Kidney epithelial cell (primary cell): ENCODE measurements around the gene SCN7A. TPM values are rescaled to one million over a fixed set of nuclear protein-coding genes. Genes with fewer than 3 reads are reported as not detected.

ENCODE experiments used
- DNase-seq: peaks from one replicate; pipeline ENCODE4 v3.0.0-alpha.2; 2010; ENCODE audit warnings: low read depth
- H3K27me3 ChIP-seq: 2 replicates; pipeline ENCODE4 v1.6.0; 2011; ENCODE audit warnings: low read length; ENCODE audit not compliant: control insufficient read depth, insufficient read depth
- H3K36me3 ChIP-seq: 2 replicates; pipeline ENCODE4 v1.5.1; 2011; ENCODE audit warnings: low read length; ENCODE audit not compliant: control insufficient read depth, insufficient read depth
- H3K4me3 ChIP-seq: 2 replicates; pipeline ENCODE4 v1.5.1; 2011; ENCODE audit warnings: low read depth, mild to moderate bottlenecking, control low read depth, low read length
- CTCF ChIP-seq: IDR thresholded peaks from 2 replicates; pipeline ENCODE4 v1.5.1; 2011; ENCODE audit warnings: mild to moderate bottlenecking, moderate library complexity, low read length, control low read depth, inconsistent platforms; ENCODE audit not compliant: insufficient read depth, poor library complexity, severe bottlenecking
- total RNA-seq: library from RNA; depleted of rRNA; stranded (reverse); fragments of >200 nt; gene quantifications from 2 replicates; pipeline ENCODE4 v1.2.3, GENCODE V29; 2015

The SCN7A gene
- total RNA-seq, 1 donor from 2014 or later, result 0.08 TPM

- Histone ChIP-seq H3K36me3 (no peaks in the 10 kb centered on the region), H3K4me3 (no peak overlapping the region), H3K27me3 (no peaks in the 10 kb centered on the region)
- DNase-seq, result no peak
- no peak for TF ChIP-seq CTCF
Measured at GRCh38 chr2:166373539-166373938, 120.5 kb downstream of the SCN7A start.

GRCh38 chr2:166373105-166373504 is 120.9 kb downstream of the SCN7A start:
- H3K27me3 ChIP-seq, result no peaks in the 10 kb centered on the region
- no peak overlapping the region for H3K4me3 ChIP-seq
- no peak for TF ChIP-seq CTCF
- DNase-seq, result no peak
- no peaks in the 10 kb centered on the region for H3K36me3 ChIP-seq

- no peak for TF ChIP-seq CTCF
- DNase-seq, result no peak
- Histone ChIP-seq H3K27me3 (no peaks in the 10 kb centered on the region), H3K36me3 (no peaks in the 10 kb centered on the region), H3K4me3 (no peak overlapping the region)
Measured at GRCh38 chr2:166372046-166372445, 122.0 kb downstream of the SCN7A start.

GRCh38 chr2:166365803-166366420 is 128.1 kb downstream of the SCN7A start:
- TF ChIP-seq CTCF, result no peak
- no peak for DNase-seq
- H3K27me3 ChIP-seq, result no peaks in the 10 kb centered on the region

GRCh38 chr2:166365239-166365638 is 128.8 kb downstream of the SCN7A start:
- Histone ChIP-seq H3K36me3 (no peaks in the 10 kb centered on the region), H3K4me3 (no peak overlapping the region), H3K27me3 (no peaks in the 10 kb centered on the region)
- no peak for DNase-seq
- TF ChIP-seq CTCF, result no peak

More at GRCh38 chr2:166365803-166366420, 128.1 kb downstream of the SCN7A start:
- Histone ChIP-seq H3K36me3 (no peaks in the 10 kb centered on the region), H3K4me3 (no peak overlapping the region)
